Subcutaneous adipose tissue (tissue), 4 donors: ENCODE data around the gene FKBP5. TPM values are rescaled to one million over a fixed set of nuclear protein-coding genes. Genes with fewer than 3 reads are reported as not detected.

ENCODE experiments used
- total RNA-seq, 4 donors: library from RNA; depleted of rRNA; stranded (reverse); fragments of >200 nt; gene quantifications; one replicate each; pipeline ENCODE4 v1.1.0, GENCODE V29; 2016
- TF ChIP-seq, protein P1 (sequence below): fragments of 450-650 bp; IDR thresholded peaks from one replicate; pipeline ENCODE4 v1.5.1; 2016; ENCODE audit warnings: low read depth, mild to moderate bottlenecking, control low read depth, antibody characterized with exemption, moderate library complexity

Gene FKBP5
- total RNA-seq, 4 donors from 2014 or later: 332 to 758 (median 703) TPM

DNA sequence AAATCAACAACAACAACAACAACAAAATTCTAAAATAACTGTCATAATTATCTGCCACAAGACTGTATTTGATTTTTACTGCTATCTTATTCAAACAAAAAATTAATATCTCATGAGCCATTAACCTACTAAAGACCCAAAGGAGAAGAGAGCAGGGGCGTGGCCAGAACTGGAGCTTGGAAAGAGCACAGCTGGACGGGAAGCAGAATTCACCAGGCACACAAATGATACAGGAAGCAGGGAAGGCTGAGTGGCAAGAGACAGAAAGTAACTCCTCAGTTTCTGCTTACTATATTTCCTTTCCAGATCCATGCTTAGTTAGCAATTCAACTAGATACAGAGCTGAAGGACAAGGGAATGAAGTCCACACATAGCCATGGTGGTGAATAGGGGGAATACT is 54.4 kb downstream of the FKBP5 start:
- TF ChIP-seq, protein P1, sequence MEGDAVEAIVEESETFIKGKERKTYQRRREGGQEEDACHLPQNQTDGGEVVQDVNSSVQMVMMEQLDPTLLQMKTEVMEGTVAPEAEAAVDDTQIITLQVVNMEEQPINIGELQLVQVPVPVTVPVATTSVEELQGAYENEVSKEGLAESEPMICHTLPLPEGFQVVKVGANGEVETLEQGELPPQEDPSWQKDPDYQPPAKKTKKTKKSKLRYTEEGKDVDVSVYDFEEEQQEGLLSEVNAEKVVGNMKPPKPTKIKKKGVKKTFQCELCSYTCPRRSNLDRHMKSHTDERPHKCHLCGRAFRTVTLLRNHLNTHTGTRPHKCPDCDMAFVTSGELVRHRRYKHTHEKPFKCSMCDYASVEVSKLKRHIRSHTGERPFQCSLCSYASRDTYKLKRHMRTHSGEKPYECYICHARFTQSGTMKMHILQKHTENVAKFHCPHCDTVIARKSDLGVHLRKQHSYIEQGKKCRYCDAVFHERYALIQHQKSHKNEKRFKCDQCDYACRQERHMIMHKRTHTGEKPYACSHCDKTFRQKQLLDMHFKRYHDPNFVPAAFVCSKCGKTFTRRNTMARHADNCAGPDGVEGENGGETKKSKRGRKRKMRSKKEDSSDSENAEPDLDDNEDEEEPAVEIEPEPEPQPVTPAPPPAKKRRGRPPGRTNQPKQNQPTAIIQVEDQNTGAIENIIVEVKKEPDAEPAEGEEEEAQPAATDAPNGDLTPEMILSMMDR: no peak

DNA sequence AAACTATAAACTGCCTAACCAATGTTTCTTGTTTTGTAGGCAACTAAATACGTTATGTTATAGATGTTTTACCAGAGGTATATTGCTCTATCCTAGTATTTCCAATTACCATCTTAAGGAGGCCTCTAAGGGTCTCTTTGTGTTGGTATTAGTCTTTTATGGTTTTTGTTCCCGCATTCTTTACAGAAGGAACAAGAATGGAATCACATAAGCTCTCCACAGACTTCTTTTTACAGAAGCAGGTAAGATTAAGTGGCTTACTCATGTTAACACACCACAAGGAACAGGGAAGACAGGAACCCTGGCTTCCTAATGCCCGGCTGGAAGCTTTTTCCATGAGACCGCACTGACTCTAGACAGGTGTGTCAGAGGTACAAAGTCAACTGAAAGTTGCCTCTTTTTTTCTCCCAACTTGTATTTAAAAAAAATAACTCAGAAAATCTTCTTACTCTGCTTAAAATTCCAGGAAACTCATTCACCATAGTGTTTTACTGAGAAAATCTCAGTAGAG is 55.1 kb downstream of the FKBP5 start:
- TF ChIP-seq, protein P1: no peak

DNA sequence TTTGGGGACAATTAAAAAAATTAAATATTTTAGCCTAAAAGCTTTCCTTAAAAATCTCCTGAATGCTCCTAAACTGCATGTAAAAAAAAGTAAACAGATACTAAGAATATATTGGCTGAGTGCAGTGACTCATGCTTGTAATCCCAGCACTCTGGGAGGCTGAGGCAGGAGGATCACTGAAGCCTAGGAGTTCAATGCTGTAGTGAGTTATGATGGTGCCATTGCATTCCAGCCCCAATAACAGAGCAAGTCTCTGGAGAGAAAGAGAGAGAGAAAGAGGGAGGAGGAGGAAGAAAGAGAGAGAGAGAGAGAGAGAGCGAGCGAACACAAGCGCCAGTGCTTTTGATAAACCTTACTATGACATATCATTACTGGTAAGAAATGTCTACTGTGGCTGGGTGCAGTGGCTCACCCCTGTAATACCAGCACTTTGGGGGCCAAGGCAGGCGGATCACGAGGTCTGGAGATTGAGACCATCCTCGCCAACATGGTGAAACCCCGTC is 58.8 kb downstream of the FKBP5 start:
- TF ChIP-seq, protein P1: no peak

DNA sequence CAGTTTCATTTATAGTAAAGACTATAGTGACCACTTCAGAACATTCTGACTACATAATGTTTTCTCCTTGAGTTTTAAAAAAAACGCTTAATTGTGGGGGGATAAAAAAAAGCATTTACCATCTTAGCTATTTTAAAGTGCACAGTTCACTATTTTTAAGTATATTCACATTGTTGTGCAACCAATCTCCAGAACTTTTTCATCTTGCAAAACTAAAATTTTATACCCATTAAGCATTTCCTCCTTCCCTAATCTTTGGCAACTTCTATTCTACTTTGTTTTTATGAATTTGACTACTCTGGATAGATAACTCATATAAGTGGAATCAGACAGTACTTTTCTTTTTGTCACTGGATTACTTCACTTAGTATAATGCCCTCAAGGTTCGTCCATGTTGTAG is 62.3 kb downstream of the FKBP5 start:
- TF ChIP-seq, protein P1: no peak

DNA sequence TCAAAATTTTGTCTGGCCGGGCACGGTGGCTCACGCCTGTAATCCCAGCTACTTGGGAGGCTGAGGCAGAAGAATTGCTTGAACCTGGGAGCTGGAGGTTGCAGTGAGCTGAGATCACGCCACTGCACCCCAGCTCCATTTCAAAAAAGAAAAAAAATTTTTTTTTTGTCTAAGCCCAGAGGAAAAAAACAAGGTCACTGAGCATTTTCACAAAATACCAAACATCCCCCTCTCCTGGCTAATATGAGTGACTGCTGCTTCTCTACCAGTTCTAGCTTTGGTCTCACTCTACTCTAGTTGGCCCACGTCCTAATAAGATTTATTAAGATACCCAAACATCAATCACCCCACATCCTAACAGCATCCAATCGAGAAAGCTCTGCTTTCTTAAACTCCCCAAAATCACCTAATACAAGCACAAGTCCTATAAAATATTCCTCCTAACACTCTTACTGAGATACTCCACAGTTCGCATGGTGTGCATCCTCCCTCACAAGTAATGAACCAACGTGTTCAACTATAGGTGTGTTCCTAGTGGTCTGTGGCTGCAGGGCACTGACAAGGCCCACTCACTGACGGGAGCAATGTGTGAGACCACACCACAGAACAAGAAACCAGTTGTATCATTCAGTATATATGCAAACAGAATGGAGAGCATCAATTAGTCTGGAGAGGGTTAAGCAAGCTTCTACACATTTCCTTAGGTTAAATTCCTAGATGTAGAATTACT is 64.2 kb downstream of the FKBP5 start:
- TF ChIP-seq, protein P1: no peak

DNA sequence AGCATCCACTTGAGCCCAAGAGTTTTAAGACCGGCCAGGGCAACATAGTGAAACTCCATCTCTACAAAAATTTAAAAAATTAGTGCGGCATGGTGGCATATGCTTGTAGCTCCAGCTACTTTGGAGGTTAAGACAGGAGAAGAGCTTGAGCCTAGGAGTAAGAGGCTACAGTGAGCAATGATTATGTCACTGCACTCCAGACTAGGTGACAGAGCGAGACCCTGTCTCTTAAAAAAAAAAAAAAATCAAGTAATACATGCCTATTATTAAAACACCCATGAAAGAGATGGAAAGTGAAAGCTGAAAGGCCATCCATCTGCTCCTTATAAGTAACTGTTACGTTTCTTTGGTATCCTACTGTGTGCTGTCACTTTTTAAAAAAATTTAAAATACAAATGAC is 66.4 kb downstream of the FKBP5 start:
- TF ChIP-seq, protein P1: no peak

DNA sequence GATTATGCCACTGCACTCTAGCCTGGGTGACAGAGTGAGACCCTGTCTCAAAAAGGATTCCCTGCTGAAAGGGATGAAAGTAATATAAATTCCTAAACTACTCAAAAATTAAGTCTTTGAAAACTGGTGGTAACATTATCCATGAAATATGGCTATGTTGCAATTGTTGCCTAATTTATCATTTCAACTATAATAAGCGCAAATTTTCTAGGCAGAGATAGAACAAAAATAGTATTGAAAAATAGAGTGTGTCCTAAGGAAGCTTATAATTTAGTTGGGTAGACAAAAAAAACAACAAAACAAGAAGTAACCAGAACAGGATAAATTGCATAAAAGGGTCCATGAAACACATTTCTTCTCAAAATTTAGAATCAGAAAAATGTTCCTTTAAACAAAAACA is 68.0 kb downstream of the FKBP5 start:
- TF ChIP-seq, protein P1: no peak
